HepG2 (cell line): ENCODE data around the gene DDI2. TPM values are rescaled to one million over a fixed set of nuclear protein-coding genes. Genes with fewer than 3 reads are reported as not detected.

Source experiments
- GABPA ChIP-seq, 2 experiments: IDR thresholded peaks; 2 replicates each; pipeline ENCODE4 v1.6.1; 2011 to 2016; ENCODE audit warnings: low read depth in 2 of 2, low read length in 1 of 2, missing biosample characterization in 1 of 2, missing genetic modification characterization in 1 of 2
- IRX3 ChIP-seq: sonication (generic); formaldehyde crosslinking; IDR thresholded peaks from 2 replicates; pipeline ENCODE4 v1.8.1; 2023; ENCODE audit warnings: mild to moderate bottlenecking, low read depth, missing genetic modification reagents, borderline replicate concordance
- JUN ChIP-seq: sonication (generic); formaldehyde crosslinking; IDR thresholded peaks from 2 replicates; pipeline ENCODE4 v1.4.0; 2020; ENCODE audit warnings: mild to moderate bottlenecking, missing genetic modification reagents
- MED1 ChIP-seq: sonication (generic); formaldehyde crosslinking; IDR thresholded peaks from 2 replicates; pipeline ENCODE4 v1.4.0; 2020; ENCODE audit warnings: missing genetic modification reagents
- NFKBIZ ChIP-seq: IDR thresholded peaks from 2 replicates; pipeline ENCODE4 v1.6.1; 2018; ENCODE audit warnings: missing genetic modification reagents, missing compliant biosample characterization
- REXO4 ChIP-seq: sonication (generic); formaldehyde crosslinking; IDR thresholded peaks from 2 replicates; pipeline ENCODE4 v1.8.0; 2022; ENCODE audit warnings: missing genetic modification reagents, mild to moderate bottlenecking, borderline replicate concordance
- SRY ChIP-seq: sonication (generic); formaldehyde crosslinking; IDR thresholded peaks from 2 replicates; pipeline ENCODE4 v1.8.0; 2022; ENCODE audit warnings: mild to moderate bottlenecking, missing genetic modification reagents
- TMF1 ChIP-seq: sonication (generic); formaldehyde crosslinking; IDR thresholded peaks from 2 replicates; pipeline ENCODE4 v1.8.1; 2022; ENCODE audit warnings: low read depth, missing genetic modification reagents
- XBP1 ChIP-seq: sonication (generic); formaldehyde crosslinking; IDR thresholded peaks from 2 replicates; pipeline ENCODE4 v1.5.0; 2020; ENCODE audit warnings: missing genetic modification reagents
- ZKSCAN8 ChIP-seq: IDR thresholded peaks from 2 replicates; pipeline ENCODE4 v1.6.1; 2016; ENCODE audit warnings: borderline replicate concordance, missing genetic modification reagents, missing compliant biosample characterization
- ZNF263 ChIP-seq: sonication (generic); formaldehyde crosslinking; IDR thresholded peaks from 2 replicates; pipeline ENCODE4 v1.4.0; 2020; ENCODE audit warnings: missing genetic modification reagents
- ZNF562 ChIP-seq: sonication (generic); formaldehyde crosslinking; IDR thresholded peaks from 2 replicates; pipeline ENCODE4 v1.8.0; 2022; ENCODE audit warnings: missing genetic modification reagents, borderline replicate concordance
- ZNF720 ChIP-seq: sonication (generic); formaldehyde crosslinking; IDR thresholded peaks from 2 replicates; pipeline ENCODE4 v1.4.0; 2020; ENCODE audit warnings: missing genetic modification reagents
- polyA plus RNA-seq, 8 experiments: library from polyadenylated mRNA; depleted of rRNA in 3 of 8; stranded (reverse) in 7 of 8; unstranded in 1 of 8; fragments of >200 nt; fragmentation: Illumina TruSeq in 4 of 8; extraction: Trizol in 4 of 8; gene quantifications; 2 replicates each; pipeline versions ENCODE4 v1.2.1 to v1.2.3, GENCODE V29; 2011 to 2016; ENCODE audit warnings: low read depth in 4 of 8, missing spikeins in 1 of 8, mixed read lengths in 1 of 8; ENCODE audit not compliant: insufficient read depth in 1 of 8
- total RNA-seq, 5 experiments: library from RNA; depleted of rRNA; stranded (reverse); fragments of >200 nt; fragmentation: Illumina TruSeq; extraction: Trizol; gene quantifications; 2 replicates each; pipeline ENCODE4 v1.2.3, GENCODE V29; 2016; ENCODE audit warnings: low read depth in 1 of 5
- TF ChIP-seq, protein P1 (sequence below): sonication (generic); formaldehyde crosslinking; conservative IDR thresholded peaks from 2 replicates; pipeline ENCODE4 v1.4.0; 2020; ENCODE audit warnings: missing genetic modification reagents
- TF ChIP-seq, protein P2 (sequence below): sonication (generic); formaldehyde crosslinking; IDR thresholded peaks from 2 replicates; pipeline ENCODE4 v1.4.0; 2020; ENCODE audit warnings: missing genetic modification reagents, borderline replicate concordance
- TF ChIP-seq, protein P3 (sequence below): sonication (generic); formaldehyde crosslinking; IDR thresholded peaks from 2 replicates; pipeline ENCODE4 v1.4.0; 2020; ENCODE audit warnings: missing genetic modification reagents; ENCODE audit errors: not compliant biosample characterization
- TF ChIP-seq, protein P4 (sequence below): sonication (generic); formaldehyde crosslinking; IDR thresholded peaks from 2 replicates; pipeline ENCODE4 v1.4.0; 2020; ENCODE audit warnings: missing genetic modification reagents, borderline replicate concordance

DDI2 gene
- total and polyA plus RNA-seq, 2 of the 13 experiments (the other 11 are each of a cell fraction or from before 2014, with no cell fraction given), result 8.5 to 25.7 TPM

DNA sequence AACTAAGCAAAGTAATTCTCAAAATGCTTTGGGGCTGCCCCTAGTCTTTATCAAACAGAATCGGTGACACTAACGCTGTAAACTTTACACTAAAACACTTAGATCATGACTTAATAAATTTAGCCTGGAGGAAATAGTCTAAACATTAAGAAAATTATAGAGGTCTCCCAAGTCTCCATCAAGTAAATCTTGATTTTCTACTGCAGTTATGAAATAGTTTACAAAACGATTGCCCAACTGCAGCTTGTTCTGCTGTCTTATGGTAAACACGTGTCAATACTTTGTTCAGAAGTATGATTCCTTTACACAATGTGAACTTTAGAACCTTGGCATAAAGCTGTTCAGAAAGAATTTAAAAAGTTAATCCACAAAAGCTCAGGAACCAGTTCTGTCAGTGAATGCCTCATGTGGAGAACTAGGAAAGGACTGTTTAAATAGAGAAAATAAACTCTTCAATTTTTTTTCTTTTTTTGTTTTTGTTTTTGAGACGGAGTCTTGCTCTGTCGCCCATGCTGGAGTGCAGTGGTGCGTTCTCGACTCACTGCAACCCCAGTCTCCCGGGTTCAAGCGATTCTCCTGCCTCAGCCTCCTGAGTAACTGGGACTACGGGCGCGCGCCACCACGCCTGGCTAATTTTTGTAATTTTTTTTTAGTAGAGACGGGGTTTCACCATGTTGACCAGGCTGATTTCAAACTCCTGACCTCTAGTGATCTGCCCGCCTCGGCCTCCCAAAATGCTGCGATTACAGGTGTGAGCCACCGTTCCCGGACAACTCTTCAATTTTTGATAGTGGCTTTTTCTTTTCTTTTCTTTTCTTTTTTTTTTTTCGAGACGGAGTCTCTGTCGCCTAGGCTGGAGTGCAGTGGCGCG, 1.6 kb downstream of the DDI2 start (continued):
- TF ChIP-seq TMF1 (no peak), XBP1 (CRISPR knock-in tag) (no peak), ZKSCAN8 (0 out of 2 replicates have a peak, but pooled peaks have one; percentile 31), NFKBIZ (peak; percentile 41; the same call in 1 of the 2 replicates), ZNF263 (CRISPR knock-in tag) (no peak), ZNF562 (CRISPR knock-in tag) (no peak), GABPA (IDR thresholded peaks at IDR 0.05; ENCODE audit: low read depth, low read length) (no peak), GABPA (CRISPR knock-in tag; IDR thresholded peaks at IDR 0.05; ENCODE audit: low read depth) (no peak; the same call in none of the 2 replicates), SRY (CRISPR knock-in tag) (0 out of 2 replicates have a peak, but pooled peaks have one; percentile 32), MED1 (CRISPR knock-in tag) (peak; percentile 74), REXO4 (CRISPR knock-in tag) (no peak), JUN (CRISPR knock-in tag) (no peak), IRX3 (CRISPR knock-in tag) (no peak), ZNF720 (CRISPR knock-in tag) (no peak)
- TF ChIP-seq, protein P1, sequence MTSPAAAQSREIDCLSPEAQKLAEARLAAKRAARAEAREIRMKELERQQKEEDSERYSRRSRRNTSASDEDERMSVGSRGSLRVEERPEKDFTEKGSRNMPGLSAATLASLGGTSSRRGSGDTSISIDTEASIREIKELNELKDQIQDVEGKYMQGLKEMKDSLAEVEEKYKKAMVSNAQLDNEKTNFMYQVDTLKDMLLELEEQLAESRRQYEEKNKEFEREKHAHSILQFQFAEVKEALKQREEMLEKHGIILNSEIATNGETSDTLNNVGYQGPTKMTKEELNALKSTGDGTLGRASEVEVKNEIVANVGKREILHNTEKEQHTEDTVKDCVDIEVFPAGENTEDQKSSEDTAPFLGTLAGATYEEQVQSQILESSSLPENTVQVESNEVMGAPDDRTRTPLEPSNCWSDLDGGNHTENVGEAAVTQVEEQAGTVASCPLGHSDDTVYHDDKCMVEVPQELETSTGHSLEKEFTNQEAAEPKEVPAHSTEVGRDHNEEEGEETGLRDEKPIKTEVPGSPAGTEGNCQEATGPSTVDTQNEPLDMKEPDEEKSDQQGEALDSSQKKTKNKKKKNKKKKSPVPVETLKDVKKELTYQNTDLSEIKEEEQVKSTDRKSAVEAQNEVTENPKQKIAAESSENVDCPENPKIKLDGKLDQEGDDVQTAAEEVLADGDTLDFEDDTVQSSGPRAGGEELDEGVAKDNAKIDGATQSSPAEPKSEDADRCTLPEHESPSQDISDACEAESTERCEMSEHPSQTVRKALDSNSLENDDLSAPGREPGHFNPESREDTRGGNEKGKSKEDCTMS (CRISPR knock-in tag), result no peak
- TF ChIP-seq, protein P2, sequence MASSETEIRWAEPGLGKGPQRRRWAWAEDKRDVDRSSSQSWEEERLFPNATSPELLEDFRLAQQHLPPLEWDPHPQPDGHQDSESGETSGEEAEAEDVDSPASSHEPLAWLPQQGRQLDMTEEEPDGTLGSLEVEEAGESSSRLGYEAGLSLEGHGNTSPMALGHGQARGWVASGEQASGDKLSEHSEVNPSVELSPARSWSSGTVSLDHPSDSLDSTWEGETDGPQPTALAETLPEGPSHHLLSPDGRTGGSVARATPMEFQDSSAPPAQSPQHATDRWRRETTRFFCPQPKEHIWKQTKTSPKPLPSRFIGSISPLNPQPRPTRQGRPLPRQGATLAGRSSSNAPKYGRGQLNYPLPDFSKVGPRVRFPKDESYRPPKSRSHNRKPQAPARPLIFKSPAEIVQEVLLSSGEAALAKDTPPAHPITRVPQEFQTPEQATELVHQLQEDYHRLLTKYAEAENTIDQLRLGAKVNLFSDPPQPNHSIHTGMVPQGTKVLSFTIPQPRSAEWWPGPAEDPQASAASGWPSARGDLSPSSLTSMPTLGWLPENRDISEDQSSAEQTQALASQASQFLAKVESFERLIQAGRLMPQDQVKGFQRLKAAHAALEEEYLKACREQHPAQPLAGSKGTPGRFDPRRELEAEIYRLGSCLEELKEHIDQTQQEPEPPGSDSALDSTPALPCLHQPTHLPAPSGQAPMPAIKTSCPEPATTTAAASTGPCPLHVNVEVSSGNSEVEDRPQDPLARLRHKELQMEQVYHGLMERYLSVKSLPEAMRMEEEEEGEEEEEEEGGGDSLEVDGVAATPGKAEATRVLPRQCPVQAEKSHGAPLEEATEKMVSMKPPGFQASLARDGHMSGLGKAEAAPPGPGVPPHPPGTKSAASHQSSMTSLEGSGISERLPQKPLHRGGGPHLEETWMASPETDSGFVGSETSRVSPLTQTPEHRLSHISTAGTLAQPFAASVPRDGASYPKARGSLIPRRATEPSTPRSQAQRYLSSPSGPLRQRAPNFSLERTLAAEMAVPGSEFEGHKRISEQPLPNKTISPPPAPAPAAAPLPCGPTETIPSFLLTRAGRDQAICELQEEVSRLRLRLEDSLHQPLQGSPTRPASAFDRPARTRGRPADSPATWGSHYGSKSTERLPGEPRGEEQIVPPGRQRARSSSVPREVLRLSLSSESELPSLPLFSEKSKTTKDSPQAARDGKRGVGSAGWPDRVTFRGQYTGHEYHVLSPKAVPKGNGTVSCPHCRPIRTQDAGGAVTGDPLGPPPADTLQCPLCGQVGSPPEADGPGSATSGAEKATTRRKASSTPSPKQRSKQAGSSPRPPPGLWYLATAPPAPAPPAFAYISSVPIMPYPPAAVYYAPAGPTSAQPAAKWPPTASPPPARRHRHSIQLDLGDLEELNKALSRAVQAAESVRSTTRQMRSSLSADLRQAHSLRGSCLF (CRISPR knock-in tag), result no peak
- TF ChIP-seq, protein P3, sequence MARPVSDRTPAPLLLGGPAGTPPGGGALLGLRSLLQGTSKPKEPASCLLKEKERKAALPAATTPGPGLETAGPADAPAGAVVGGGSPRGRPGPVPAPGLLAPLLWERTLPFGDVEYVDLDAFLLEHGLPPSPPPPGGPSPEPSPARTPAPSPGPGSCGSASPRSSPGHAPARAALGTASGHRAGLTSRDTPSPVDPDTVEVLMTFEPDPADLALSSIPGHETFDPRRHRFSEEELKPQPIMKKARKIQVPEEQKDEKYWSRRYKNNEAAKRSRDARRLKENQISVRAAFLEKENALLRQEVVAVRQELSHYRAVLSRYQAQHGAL (CRISPR knock-in tag), result no peak
- TF ChIP-seq, protein P4, sequence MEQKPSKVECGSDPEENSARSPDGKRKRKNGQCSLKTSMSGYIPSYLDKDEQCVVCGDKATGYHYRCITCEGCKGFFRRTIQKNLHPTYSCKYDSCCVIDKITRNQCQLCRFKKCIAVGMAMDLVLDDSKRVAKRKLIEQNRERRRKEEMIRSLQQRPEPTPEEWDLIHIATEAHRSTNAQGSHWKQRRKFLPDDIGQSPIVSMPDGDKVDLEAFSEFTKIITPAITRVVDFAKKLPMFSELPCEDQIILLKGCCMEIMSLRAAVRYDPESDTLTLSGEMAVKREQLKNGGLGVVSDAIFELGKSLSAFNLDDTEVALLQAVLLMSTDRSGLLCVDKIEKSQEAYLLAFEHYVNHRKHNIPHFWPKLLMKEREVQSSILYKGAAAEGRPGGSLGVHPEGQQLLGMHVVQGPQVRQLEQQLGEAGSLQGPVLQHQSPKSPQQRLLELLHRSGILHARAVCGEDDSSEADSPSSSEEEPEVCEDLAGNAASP (CRISPR knock-in tag), result peak; percentile 66; the same call in 1 of the 2 replicates
